ENCODE results near the gene EYA2. TPM values are rescaled to one million over a fixed set of nuclear protein-coding genes. Genes with fewer than 3 reads are reported as not detected.

The EYA2 gene
- total and polyA plus RNA-seq, 4 donors: 0.17 to 0.54 (median 0.23) TPM; not detected in 1

- H3K27me3 ChIP-seq (ENCODE audit: control insufficient read depth in 4 of 4, insufficient read depth in 4 of 4, low read length in 3 of 4): no peaks in the 10 kb centered on the region
- no peaks in the 10 kb centered on the region for H3K36me3 ChIP-seq (ENCODE audit: control insufficient read depth in 4 of 4, insufficient read depth in 3 of 4, low read depth in 1 of 4, low read length in 3 of 4)
- H3K4me3 ChIP-seq (ENCODE audit: low read depth in 1 of 3, low read length in 3 of 3): no peak overlapping the region
- no peaks in the 10 kb centered on the region for H3K9me3 ChIP-seq (ENCODE audit: control insufficient read depth in 4 of 4, low read length in 3 of 4)
- no peak overlapping the region for H3K9ac ChIP-seq (ENCODE audit: low read depth in 1 of 2, low read length in 2 of 2)
- no peaks in the 10 kb centered on the region for H3K4me1 ChIP-seq (ENCODE audit: control insufficient read depth in 4 of 4, insufficient read depth in 4 of 4, low read length in 3 of 4)
- TF ChIP-seq JUND (IDR thresholded peaks at IDR 0.05) (no peak), HNF4A (conservative IDR thresholded peaks at IDR 0.05) (no peak), RAD21 (IDR thresholded peaks at IDR 0.05) (peak; percentile 82 to 84), EGR1 (IDR thresholded peaks at IDR 0.05; ENCODE audit: low read depth in 2 of 2) (no peak), YY1 (IDR thresholded peaks at IDR 0.05) (no peak), SP1 (IDR thresholded peaks at IDR 0.05) (no peak), RXRA (IDR thresholded peaks at IDR 0.05) (no peak), CTCF (IDR thresholded peaks at IDR 0.05; ENCODE audit: low read depth, low read length, missing input control) (peak; percentile 56), ZBTB33 (IDR thresholded peaks at IDR 0.05) (no peak)
- WGBS: 61% methylated on average over 11 of the region's 11 CpGs
- DNase-seq (ENCODE audit: low spot score): peak; percentile 40
- H3K27ac ChIP-seq (ENCODE audit: low read depth in 1 of 2, low read length in 2 of 2): no peak overlapping the region
Observed at GRCh38 chr20:47150403-47151152, 255.9 kb downstream of the EYA2 start.

- no peak overlapping the region for H3K4me3 ChIP-seq (ENCODE audit: low read depth in 1 of 3, low read length in 3 of 3)
- H3K27me3 ChIP-seq (ENCODE audit: control insufficient read depth in 4 of 4, insufficient read depth in 4 of 4, low read length in 3 of 4): no peaks in the 10 kb centered on the region
- no peaks in the 10 kb centered on the region for H3K9me3 ChIP-seq (ENCODE audit: control insufficient read depth in 4 of 4, low read length in 3 of 4)
- no peak overlapping the region for H3K9ac ChIP-seq (ENCODE audit: low read depth in 1 of 2, low read length in 2 of 2)
- DNase-seq (ENCODE audit: low spot score): no peak
- H3K27ac ChIP-seq (ENCODE audit: low read depth in 1 of 2, low read length in 2 of 2): no peak overlapping the region
- 52% methylated on average over 4 of the region's 4 CpGs for WGBS
- no peaks in the 10 kb centered on the region for H3K36me3 ChIP-seq (ENCODE audit: control insufficient read depth in 4 of 4, insufficient read depth in 3 of 4, low read depth in 1 of 4, low read length in 3 of 4)
- no peaks in the 10 kb centered on the region for H3K4me1 ChIP-seq (ENCODE audit: control insufficient read depth in 4 of 4, insufficient read depth in 4 of 4, low read length in 3 of 4)
- no peak for TF ChIP-seq RAD21 (IDR thresholded peaks at IDR 0.05)
- TF ChIP-seq NR2F2 (IDR thresholded peaks at IDR 0.05): no peak
- no peak for TF ChIP-seq MAX (IDR thresholded peaks at IDR 0.05)
- no peak for TF ChIP-seq CTCF (IDR thresholded peaks at IDR 0.05; ENCODE audit: low read depth, low read length, missing input control)
- TF ChIP-seq HNF4A (conservative IDR thresholded peaks at IDR 0.05): no peak
- TF ChIP-seq FOXA2 (IDR thresholded peaks at IDR 0.05): no peak
- no peak for TF ChIP-seq EGR1 (IDR thresholded peaks at IDR 0.05; ENCODE audit: low read depth in 2 of 2)
- no peak for TF ChIP-seq JUND (IDR thresholded peaks at IDR 0.05)
- no peak for TF ChIP-seq YY1 (IDR thresholded peaks at IDR 0.05)
- TF ChIP-seq RXRA (IDR thresholded peaks at IDR 0.05): no peak
- no peak for TF ChIP-seq SP1 (IDR thresholded peaks at IDR 0.05)
- TF ChIP-seq HNF4G (IDR thresholded peaks at IDR 0.05): no peak
- no peak for TF ChIP-seq ATF3 (IDR thresholded peaks at IDR 0.05)
Observed at GRCh38 chr20:47152068-47152467, 257.4 kb downstream of the EYA2 start.
